K562 (cell line): ENCODE data around the gene SLC12A3. TPM values are rescaled to one million over a fixed set of nuclear protein-coding genes. Genes with fewer than 3 reads are reported as not detected.

Experiments used
- ATAC-seq: fragments of 200-7000 bp; cut with Tn5 transposase; 3 replicates; pipeline ENCODE4 v1.9.1; 2020; ENCODE audit warnings: moderate library complexity
- BruUV-seq: library from RNA; stranded (reverse); fragments of 400-500 nt; replicated peaks from 2 replicates; lab custom pipeline; 2021; lab: Mats Ljungman, UMichigan
- CTCF ChIA-PET: fragments of 300-600 bp; formaldehyde crosslinking; extraction: SDS; loops from one replicate; lab custom pipeline; 2021; ENCODE audit warnings: low intra/inter-chr PET ratio; lab: Yijun Ruan, JAX
- POLR2A ChIA-PET: fragments of 300-600, 350-650 bp; sonication (Branson Sonifier 250); formaldehyde crosslinking; extraction: SDS; loops from one replicate; lab custom pipeline; 2021; ENCODE audit warnings: antibody characterized with exemption, inconsistent platforms; lab: Yijun Ruan, JAX
- DNase-seq, 4 experiments: peaks; one replicate each; pipeline versions ENCODE4 v3.0.0 to v3.0.0-alpha.2; 2011 to 2018; ENCODE audit warnings: low spot score in 3 of 4, mixed read lengths in 3 of 4; ENCODE audit errors: extremely low read depth in 1 of 4
- FAIRE-seq: peaks from 2 replicates; lab custom pipeline; 2011; peaks lifted over from hg19 to GRCh38; lab: Jason Lieb, UNC
- H2AFZ ChIP-seq: 2 replicates; pipeline ENCODE4 v1.6.0; 2011; ENCODE audit warnings: low read depth, low read length, control low read depth, inconsistent platforms
- H3K27ac ChIP-seq: fragments of 200-600 bp; 3 replicates; pipeline ENCODE4 v1.8.0; 2011; ENCODE audit warnings: low read depth, mild to moderate bottlenecking, control low read depth, inconsistent platforms, low read length, moderate library complexity, mixed read lengths; ENCODE audit errors: extremely low read depth
- H3K27me3 ChIP-seq, 2 experiments: fragments of 300-600 bp in 1 of 2; 2 replicates in 1 of 2; 3 replicates in 1 of 2; pipeline versions ENCODE4 v1.6.0 to v1.8.0; 2011; ENCODE audit warnings: inconsistent platforms in 2 of 2, low read length in 2 of 2, mild to moderate bottlenecking in 1 of 2, mixed read lengths in 1 of 2, moderate library complexity in 1 of 2; ENCODE audit not compliant: control insufficient read depth in 2 of 2, insufficient read depth in 2 of 2
- H3K36me3 ChIP-seq: fragments of 300-600 bp; 3 replicates; pipeline ENCODE4 v1.8.0; 2011; ENCODE audit warnings: mild to moderate bottlenecking, low read length, inconsistent platforms; ENCODE audit not compliant: control insufficient read depth, insufficient read depth
- H3K4me1 ChIP-seq, 2 experiments: fragments of 200-600 bp in 1 of 2; replicated peaks in 1 of 2; 2 replicates in 1 of 2; 3 replicates in 1 of 2; pipeline versions ENCODE4 v1.5.1 to v1.8.0; 2011; ENCODE audit warnings: inconsistent platforms in 2 of 2, low read length in 2 of 2, mild to moderate bottlenecking in 1 of 2, mixed read lengths in 1 of 2, moderate library complexity in 1 of 2; ENCODE audit not compliant: control insufficient read depth in 2 of 2, insufficient read depth in 2 of 2
- H3K4me2 ChIP-seq: 2 replicates; pipeline ENCODE4 v1.6.1; 2011; ENCODE audit warnings: low read length, control low read depth, inconsistent platforms, mixed read lengths; ENCODE audit not compliant: insufficient read depth
- H3K4me3 ChIP-seq: fragments of 200-600 bp; sonication (generic), shearing (Covaris generic); 2 replicates; pipeline ENCODE4 v1.5.1; 2016; ENCODE audit warnings: control low read depth, inconsistent platforms
- H3K79me2 ChIP-seq: fragments of 200-600 bp; 3 replicates; pipeline ENCODE4 v1.8.0; 2011; ENCODE audit warnings: low read length, inconsistent platforms; ENCODE audit not compliant: control insufficient read depth, insufficient read depth
- H3K9ac ChIP-seq, 2 experiments: 2 replicates each; pipeline versions ENCODE4 v1.6.0 to v1.6.1; 2011; ENCODE audit warnings: low read depth in 2 of 2, low read length in 2 of 2, control low read depth in 1 of 2, inconsistent platforms in 1 of 2, mild to moderate bottlenecking in 1 of 2, mixed read lengths in 1 of 2; ENCODE audit not compliant: insufficient read depth in 1 of 2
- H3K9me1 ChIP-seq: one replicate; pipeline ENCODE4 v1.6.0; 2011; ENCODE audit warnings: inconsistent platforms, mild to moderate bottlenecking, low read length, moderate library complexity; ENCODE audit not compliant: control insufficient read depth, insufficient read depth
- H3K9me3 ChIP-seq: replicated peaks from 2 replicates; pipeline ENCODE4 v1.5.1; 2011; ENCODE audit warnings: low read depth, low read length, inconsistent platforms; ENCODE audit not compliant: control insufficient read depth, insufficient read depth
- H4K20me1 ChIP-seq: replicated peaks from 2 replicates; pipeline ENCODE4 v1.6.1; 2011; ENCODE audit warnings: low read length, inconsistent platforms, mixed read lengths; ENCODE audit not compliant: control insufficient read depth, insufficient read depth
- BHLHE40 ChIP-seq: IDR thresholded peaks from 2 replicates; pipeline ENCODE4 v1.6.1; 2011; ENCODE audit warnings: low read length, improper control_type of control experiment
- NELFE ChIP-seq: IDR thresholded peaks from 2 replicates; pipeline ENCODE4 v1.6.1; 2011; ENCODE audit warnings: mild to moderate bottlenecking; ENCODE audit not compliant: insufficient read depth, insufficient read length
- POLR2B ChIP-seq: fragments of 450-650 bp; IDR thresholded peaks from 2 replicates; pipeline ENCODE4 v1.6.1; 2018; ENCODE audit warnings: low read depth; ENCODE audit not compliant: partially characterized antibody
- SLC30A9 ChIP-seq: fragments of 250-450 bp; sonication (Bioruptor Pico); IDR thresholded peaks from 2 replicates; pipeline ENCODE4 v1.8.0; 2022; ENCODE audit warnings: mild to moderate bottlenecking, moderate library complexity
- ZNF143 ChIP-seq: sonication (generic); formaldehyde crosslinking; IDR thresholded peaks from 2 replicates; pipeline ENCODE4 v1.9.0; 2022; ENCODE audit warnings: mild to moderate bottlenecking, missing genetic modification reagents
- ZNF311 ChIP-seq: fragments of 250-450 bp; sonication (Bioruptor Pico); IDR thresholded peaks from 2 replicates; pipeline ENCODE4 v1.4.0; 2020; ENCODE audit warnings: mild to moderate bottlenecking, moderate library complexity
- ZNF766 ChIP-seq: fragments of 200-800 bp; sonication (Bioruptor generic); conservative IDR thresholded peaks from 2 replicates; pipeline ENCODE4 v1.6.1; 2016; ENCODE audit warnings: missing genetic modification characterization, missing compliant biosample characterization
- WGBS: fragments of 100-300 bp; shearing (Covaris generic); methylation state at CpG from one replicate; pipeline ENCODE4 v1.1.6; 2016; ENCODE audit warnings: low coverage, mixed read lengths; ENCODE audit not compliant: insufficient coverage; ENCODE audit errors: missing lambda C conversion rate; 5-methylcytosine and 5-hydroxymethylcytosine counted together
- in situ Hi-C: fragments of 300-500 bp; cut with MboI; formaldehyde crosslinking; loops from 4 replicates; pipeline ENCODE4 v1.15.0; 2018; ENCODE audit warnings: inconsistent platforms, mixed read lengths
- intact Hi-C: fragments of 100-400 bp; cut with micrococcal nuclease; formaldehyde crosslinking; loops from 2 replicates; pipeline ENCODE4 v1.14.2; 2022
- polyA plus RNA-seq, 8 experiments: library from polyadenylated mRNA; depleted of rRNA in 4 of 8; stranded (reverse) in 5 of 8; unstranded in 3 of 8; fragments of >200 nt; fragmentation: Nextera tagmentation in 2 of 8; fragmentation: Illumina TruSeq in 1 of 8; extraction: Ambion mirVana in 2 of 8; extraction: Trizol in 1 of 8; gene quantifications; 2 replicates each; pipeline versions ENCODE4 v1.2.1 to v1.2.3, GENCODE V29; 2011 to 2014; ENCODE audit warnings: inconsistent platforms in 1 of 8, missing spikeins in 1 of 8
- total RNA-seq, 7 experiments: library from RNA; depleted of rRNA in 6 of 7; stranded (reverse); fragments of >200 nt in 6 of 7; fragmentation: Illumina TruSeq in 2 of 7; extraction: Trizol in 2 of 7; gene quantifications; 2 replicates each; pipeline versions ENCODE4 v1.2.1 to v1.2.3, GENCODE V29; 2011 to 2021; ENCODE audit warnings: low replicate concordance in 1 of 7
- TF ChIP-seq, protein P1 (sequence below): fragments of 450-650 bp; IDR thresholded peaks from 2 replicates; pipeline ENCODE4 v1.6.1; 2016; ENCODE audit warnings: low read depth
- TF ChIP-seq, protein P2 (sequence below), 2 experiments: fragments of 450-650 bp in 1 of 2; IDR thresholded peaks; 2 replicates each; pipeline ENCODE4 v1.6.1; 2011 to 2017; ENCODE audit warnings: low read depth in 2 of 2, antibody characterized with exemption in 1 of 2, borderline replicate concordance in 1 of 2, low read length in 1 of 2, mild to moderate bottlenecking in 1 of 2, mixed read lengths in 1 of 2; ENCODE audit not compliant: control insufficient read depth in 1 of 2

Gene SLC12A3
- total and polyA plus RNA-seq, 9 of the 15 experiments (the other 6 are each of a cell fraction or from before 2014, with no cell fraction given), result not detected

DNA sequence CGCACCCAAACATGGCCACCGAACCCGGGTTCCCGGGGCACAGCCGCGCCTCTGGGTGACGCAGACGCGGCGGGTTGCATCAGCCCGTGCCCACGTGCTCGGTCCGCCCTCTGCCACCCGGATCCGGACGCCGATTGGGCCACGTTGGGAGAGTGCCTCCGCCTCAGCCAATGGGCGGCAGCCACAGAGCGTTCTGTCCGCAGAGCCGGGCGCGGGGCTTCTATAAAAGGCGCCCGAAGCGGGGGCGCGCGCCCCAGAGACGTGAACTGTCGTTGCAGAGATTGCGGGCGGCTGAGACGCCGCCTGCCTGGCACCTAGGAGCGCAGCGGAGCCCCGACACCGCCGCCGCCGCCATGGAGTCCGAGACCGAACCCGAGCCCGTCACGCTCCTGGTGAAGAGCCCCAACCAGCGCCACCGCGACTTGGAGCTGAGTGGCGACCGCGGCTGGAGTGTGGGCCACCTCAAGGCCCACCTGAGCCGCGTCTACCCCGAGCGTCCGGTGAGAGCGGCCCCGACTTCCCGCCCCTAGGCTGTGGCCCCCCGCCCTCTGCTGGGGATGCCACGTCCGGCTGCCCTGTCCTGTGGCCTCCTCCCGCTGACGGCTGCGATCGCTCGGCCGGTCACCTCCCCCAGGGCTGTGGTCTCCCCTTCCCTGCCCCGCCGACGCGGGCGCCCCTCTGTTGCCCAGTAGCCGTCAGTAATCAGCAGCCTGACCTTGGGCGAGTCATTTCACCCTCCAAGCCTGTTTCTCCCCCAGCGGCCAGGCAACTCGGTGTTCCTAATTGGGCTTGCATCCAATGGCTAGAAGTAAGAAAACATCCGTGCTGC lies 67.1 kb downstream of the SLC12A3 start, which contains the start of gene HERPUD1:
HERPUD1 (plus strand) TSS at position 251 of the 829 bp plus-strand sequence; CDS start at position 354, 103 bp downstream.
- peak within 1 kb of the TSS; percentile 98 for H3K4me2 ChIP-seq
- H3K9me3 ChIP-seq, result no peaks in the 10 kb centered on the region
- peak; percentile 92 for ATAC-seq
- in situ Hi-C loops, result no loop called here
- WGBS, result under 1% methylated on average over 51 of the region's 83 CpGs
- H3K36me3 ChIP-seq, result peaks cover 34% of the 10 kb centered on the region
- peak; percentile 93 for FAIRE-seq
- peak within 1 kb of the TSS; percentile 88 for H2AFZ ChIP-seq
- peak; percentile 97 to 99 (median 98) for DNase-seq
- intact Hi-C loops, result loop anchor here (5.0 kb wide), 1 partner anchor 60 kb away; no protein-coding TSS in a partner anchor
- H3K27ac ChIP-seq, result peak within 1 kb of the TSS; percentile 91
- no peaks in the 10 kb centered on the region for H3K27me3 ChIP-seq
- peak within 1 kb of the TSS; percentile 95 for H3K4me3 ChIP-seq
- peak within 1 kb of the TSS; percentile 91 to 97 for H3K9ac ChIP-seq
- ChIA-PET CTCF (no interaction called here), POLR2A (interaction anchor here (0.6 to 6.1 kb wide), 36 partner anchors 9 to 1296 kb away, joined by 3 to 102 read pairs (median 4); no protein-coding TSS in a partner anchor)
- H3K4me1 ChIP-seq, result peaks cover 17 to 22% of the 10 kb centered on the region in 2 experiments; a peak in 4 of 5 replicates
- no peaks in the 10 kb centered on the region for H3K9me1 ChIP-seq
- H4K20me1 ChIP-seq, result peaks cover 18% of the 10 kb centered on the region; the same call in 1 of the 2 replicates
- BruUV-seq, result no TSS peak
- H3K79me2 ChIP-seq, result peaks cover 43% of the 10 kb centered on the region
- TF ChIP-seq BHLHE40 (peak; percentile 90), ZNF311 (CRISPR knock-in tag) (no peak), POLR2B (peak; percentile 97), SLC30A9 (no peak), ZNF766 (CRISPR knock-in tag) (peak; percentile 84), ZNF143 (CRISPR knock-in tag) (0 out of 2 replicates have a peak, but pooled peaks have one; percentile 50), NELFE (peak; percentile 60)
- TF ChIP-seq, protein P1, sequence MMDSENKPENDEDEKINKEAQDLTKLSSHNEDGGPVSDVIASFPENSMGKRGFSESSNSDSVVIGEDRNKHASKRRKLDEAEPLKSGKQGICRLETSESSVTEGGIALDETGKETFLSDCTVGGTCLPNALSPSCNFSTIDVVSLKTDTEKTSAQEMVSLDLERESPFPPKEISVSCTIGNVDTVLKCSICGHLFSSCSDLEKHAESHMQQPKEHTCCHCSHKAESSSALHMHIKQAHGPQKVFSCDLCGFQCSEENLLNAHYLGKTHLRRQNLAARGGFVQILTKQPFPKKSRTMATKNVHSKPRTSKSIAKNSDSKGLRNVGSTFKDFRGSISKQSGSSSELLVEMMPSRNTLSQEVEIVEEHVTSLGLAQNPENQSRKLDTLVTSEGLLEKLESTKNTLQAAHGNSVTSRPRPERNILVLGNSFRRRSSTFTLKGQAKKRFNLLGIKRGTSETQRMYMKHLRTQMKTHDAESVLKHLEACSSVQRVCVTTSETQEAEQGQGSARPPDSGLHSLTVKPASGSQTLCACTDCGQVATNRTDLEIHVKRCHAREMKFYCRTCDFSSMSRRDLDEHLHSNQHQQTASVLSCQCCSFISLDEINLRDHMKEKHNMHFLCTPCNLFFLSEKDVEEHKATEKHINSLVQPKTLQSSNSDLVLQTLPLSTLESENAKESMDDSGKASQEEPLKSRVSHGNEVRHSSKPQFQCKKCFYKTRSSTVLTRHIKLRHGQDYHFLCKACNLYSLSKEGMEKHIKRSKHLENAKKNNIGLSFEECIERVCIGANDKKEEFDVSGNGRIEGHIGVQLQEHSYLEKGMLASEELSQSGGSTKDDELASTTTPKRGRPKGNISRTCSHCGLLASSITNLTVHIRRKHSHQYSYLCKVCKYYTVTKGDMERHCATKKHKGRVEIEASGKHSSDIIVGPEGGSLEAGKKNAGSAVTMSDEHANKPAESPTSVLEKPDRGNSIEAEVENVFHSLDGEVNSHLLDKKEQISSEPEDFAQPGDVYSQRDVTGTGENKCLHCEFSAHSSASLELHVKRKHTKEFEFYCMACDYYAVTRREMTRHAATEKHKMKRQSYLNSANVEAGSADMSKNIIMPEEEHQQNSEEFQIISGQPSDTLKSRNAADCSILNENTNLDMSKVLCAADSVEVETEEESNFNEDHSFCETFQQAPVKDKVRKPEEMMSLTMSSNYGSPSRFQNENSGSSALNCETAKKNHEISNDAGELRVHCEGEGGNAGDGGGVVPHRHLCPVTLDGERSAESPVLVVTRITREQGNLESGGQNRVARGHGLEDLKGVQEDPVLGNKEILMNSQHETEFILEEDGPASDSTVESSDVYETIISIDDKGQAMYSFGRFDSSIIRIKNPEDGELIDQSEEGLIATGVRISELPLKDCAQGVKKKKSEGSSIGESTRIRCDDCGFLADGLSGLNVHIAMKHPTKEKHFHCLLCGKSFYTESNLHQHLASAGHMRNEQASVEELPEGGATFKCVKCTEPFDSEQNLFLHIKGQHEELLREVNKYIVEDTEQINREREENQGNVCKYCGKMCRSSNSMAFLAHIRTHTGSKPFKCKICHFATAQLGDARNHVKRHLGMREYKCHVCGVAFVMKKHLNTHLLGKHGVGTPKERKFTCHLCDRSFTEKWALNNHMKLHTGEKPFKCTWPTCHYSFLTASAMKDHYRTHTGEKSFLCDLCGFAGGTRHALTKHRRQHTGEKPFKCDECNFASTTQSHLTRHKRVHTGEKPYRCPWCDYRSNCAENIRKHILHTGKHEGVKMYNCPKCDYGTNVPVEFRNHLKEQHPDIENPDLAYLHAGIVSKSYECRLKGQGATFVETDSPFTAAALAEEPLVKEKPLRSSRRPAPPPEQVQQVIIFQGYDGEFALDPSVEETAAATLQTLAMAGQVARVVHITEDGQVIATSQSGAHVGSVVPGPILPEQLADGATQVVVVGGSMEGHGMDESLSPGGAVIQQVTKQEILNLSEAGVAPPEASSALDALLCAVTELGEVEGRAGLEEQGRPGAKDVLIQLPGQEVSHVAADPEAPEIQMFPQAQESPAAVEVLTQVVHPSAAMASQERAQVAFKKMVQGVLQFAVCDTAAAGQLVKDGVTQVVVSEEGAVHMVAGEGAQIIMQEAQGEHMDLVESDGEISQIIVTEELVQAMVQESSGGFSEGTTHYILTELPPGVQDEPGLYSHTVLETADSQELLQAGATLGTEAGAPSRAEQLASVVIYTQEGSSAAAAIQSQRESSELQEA, result no peak
- TF ChIP-seq, protein P2, sequence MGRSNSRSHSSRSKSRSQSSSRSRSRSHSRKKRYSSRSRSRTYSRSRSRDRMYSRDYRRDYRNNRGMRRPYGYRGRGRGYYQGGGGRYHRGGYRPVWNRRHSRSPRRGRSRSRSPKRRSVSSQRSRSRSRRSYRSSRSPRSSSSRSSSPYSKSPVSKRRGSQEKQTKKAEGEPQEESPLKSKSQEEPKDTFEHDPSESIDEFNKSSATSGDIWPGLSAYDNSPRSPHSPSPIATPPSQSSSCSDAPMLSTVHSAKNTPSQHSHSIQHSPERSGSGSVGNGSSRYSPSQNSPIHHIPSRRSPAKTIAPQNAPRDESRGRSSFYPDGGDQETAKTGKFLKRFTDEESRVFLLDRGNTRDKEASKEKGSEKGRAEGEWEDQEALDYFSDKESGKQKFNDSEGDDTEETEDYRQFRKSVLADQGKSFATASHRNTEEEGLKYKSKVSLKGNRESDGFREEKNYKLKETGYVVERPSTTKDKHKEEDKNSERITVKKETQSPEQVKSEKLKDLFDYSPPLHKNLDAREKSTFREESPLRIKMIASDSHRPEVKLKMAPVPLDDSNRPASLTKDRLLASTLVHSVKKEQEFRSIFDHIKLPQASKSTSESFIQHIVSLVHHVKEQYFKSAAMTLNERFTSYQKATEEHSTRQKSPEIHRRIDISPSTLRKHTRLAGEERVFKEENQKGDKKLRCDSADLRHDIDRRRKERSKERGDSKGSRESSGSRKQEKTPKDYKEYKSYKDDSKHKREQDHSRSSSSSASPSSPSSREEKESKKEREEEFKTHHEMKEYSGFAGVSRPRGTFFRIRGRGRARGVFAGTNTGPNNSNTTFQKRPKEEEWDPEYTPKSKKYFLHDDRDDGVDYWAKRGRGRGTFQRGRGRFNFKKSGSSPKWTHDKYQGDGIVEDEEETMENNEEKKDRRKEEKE (IDR thresholded peaks at IDR 0.05; ENCODE audit: borderline replicate concordance in 1 of 2, control insufficient read depth in 1 of 2, low read depth in 2 of 2, low read length in 1 of 2), result 0 out of 4 replicates have a peak, but pooled peaks of 1 of the 2 experiments have one; percentile 11
